Ovary (tissue), 3 donors: Measurements from ENCODE around the gene NHSL2.

Experiments
- POLR2A ChIP-seq: fragments of 450-650 bp; IDR thresholded peaks from one replicate; pipeline ENCODE4 v1.6.1; 2017; ENCODE audit warnings: antibody characterized with exemption, mild to moderate bottlenecking, moderate library complexity
- TF ChIP-seq, protein P1 (sequence below), 3 donors: fragments of 450-650 bp in 2 of 3; fragments of 200-600 bp in 1 of 3; IDR thresholded peaks; one replicate each; pipeline versions ENCODE4 v1.5.1 to v1.8.0; 2016 to 2022; ENCODE audit warnings: antibody characterized with exemption in 3 of 3, mild to moderate bottlenecking in 1 of 3
- donor health status: DM: no; HTN: no; CAD: no.

DNA sequence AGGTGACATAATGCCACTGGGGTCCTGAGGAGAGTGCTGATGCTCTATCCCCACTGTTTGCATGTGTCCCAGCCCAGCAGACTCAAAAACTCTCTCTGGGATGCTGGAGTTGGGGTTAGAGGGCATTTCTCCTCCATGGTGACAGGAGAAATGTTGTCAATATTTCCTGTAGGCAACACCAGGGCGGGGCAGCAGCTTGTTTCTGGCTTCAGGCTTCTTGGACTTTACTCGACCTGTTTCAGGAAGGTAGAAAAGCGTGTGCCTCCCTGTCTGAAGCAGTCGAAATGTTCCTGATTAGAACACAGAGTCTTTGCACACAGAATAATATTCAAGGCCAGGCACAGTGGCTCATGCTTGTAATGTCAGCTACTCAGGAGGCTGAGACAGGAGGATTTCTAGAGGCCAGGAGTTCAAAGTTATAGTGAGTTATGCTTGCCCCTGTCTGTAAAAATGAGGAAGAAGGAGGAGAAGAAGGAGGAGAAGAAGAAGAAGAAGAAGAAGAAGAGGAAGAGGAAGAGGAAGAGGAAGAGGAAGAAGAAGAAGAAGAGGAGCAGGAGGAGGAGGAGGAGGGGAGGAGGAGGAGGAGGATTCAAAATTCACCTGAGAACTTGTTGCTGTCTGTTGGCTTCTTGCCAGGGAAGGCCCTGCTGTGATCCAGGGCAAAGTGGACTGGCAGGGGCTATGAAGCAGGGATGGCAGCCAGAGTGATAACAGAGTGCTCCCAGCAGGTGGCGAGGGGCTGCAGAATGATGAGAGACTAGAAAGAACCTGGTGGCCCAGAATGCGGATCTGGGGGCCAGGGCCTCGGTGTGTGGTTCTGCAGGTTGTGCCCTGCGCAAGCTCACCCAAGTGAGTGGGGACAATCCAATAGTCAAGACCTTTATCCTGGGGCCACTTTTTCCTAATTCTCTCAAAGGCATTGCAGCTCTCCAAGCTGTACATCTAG is 138.1 kb downstream of the NHSL2 start:
- TF ChIP-seq, protein P1, sequence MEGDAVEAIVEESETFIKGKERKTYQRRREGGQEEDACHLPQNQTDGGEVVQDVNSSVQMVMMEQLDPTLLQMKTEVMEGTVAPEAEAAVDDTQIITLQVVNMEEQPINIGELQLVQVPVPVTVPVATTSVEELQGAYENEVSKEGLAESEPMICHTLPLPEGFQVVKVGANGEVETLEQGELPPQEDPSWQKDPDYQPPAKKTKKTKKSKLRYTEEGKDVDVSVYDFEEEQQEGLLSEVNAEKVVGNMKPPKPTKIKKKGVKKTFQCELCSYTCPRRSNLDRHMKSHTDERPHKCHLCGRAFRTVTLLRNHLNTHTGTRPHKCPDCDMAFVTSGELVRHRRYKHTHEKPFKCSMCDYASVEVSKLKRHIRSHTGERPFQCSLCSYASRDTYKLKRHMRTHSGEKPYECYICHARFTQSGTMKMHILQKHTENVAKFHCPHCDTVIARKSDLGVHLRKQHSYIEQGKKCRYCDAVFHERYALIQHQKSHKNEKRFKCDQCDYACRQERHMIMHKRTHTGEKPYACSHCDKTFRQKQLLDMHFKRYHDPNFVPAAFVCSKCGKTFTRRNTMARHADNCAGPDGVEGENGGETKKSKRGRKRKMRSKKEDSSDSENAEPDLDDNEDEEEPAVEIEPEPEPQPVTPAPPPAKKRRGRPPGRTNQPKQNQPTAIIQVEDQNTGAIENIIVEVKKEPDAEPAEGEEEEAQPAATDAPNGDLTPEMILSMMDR (IDR thresholded peaks at IDR 0.05), result no peak
- TF ChIP-seq POLR2A, result no peak
